Mesodermal cell (in vitro differentiated cells): ENCODE results near the gene RASGRP4. TPM values are rescaled to one million over a fixed set of nuclear protein-coding genes. Genes with fewer than 3 reads are reported as not detected.
"Not testable (repeated sequence)": the region's sequence is repeated elsewhere in the genome, so short reads cannot be mapped to it uniquely, and the experiment has no call there.

Experiments used
- H3K27ac ChIP-seq: 2 replicates; pipeline ENCODE4 v1.7.0; 2013; ENCODE audit warnings: mild to moderate bottlenecking, low read depth, low read length, moderate library complexity; ENCODE audit not compliant: severe bottlenecking
- H3K36me3 ChIP-seq: 2 replicates; pipeline ENCODE4 v1.7.1; 2013; ENCODE audit warnings: mild to moderate bottlenecking, low read length, moderate library complexity; ENCODE audit not compliant: control insufficient read depth, insufficient read depth
- H3K4me1 ChIP-seq: one replicate; pipeline ENCODE4 v1.7.1; 2013; ENCODE audit warnings: mild to moderate bottlenecking, low read length; ENCODE audit not compliant: insufficient read depth, control insufficient read depth, poor library complexity, severe bottlenecking
- H3K4me3 ChIP-seq: 2 replicates; pipeline ENCODE4 v1.7.0; 2013; ENCODE audit warnings: low read length, control low read depth, mild to moderate bottlenecking; ENCODE audit not compliant: insufficient read depth, poor library complexity, severe bottlenecking; ENCODE audit errors: extremely low read depth
- H3K9me3 ChIP-seq: 2 replicates; pipeline ENCODE4 v1.7.1; 2013; ENCODE audit warnings: mild to moderate bottlenecking, low read length, moderate library complexity; ENCODE audit not compliant: control insufficient read depth
- WGBS, 2 experiments: methylation state at CpG; one replicate each; pipeline ENCODE4 v1.1.5; 2013; ENCODE audit warnings: missing lambda C conversion rate in 2 of 2; ENCODE audit not compliant: insufficient coverage in 2 of 2; 5-methylcytosine and 5-hydroxymethylcytosine counted together
- polyA plus RNA-seq, 2 experiments: library from polyadenylated mRNA; stranded (reverse); fragments of 50-300 nt; gene quantifications; one replicate each; pipeline ENCODE4 v1.2.3, GENCODE V29; 2013

The RASGRP4 gene
- 2.6 TPM for polyA plus RNA-seq (2013, experiment 1 of 2)
- 1.6 TPM for polyA plus RNA-seq (2013, experiment 2 of 2)

- H3K36me3 ChIP-seq: no peaks in the 10 kb centered on the region
- 58 to 68% methylated on average over 6 to 9 of the region's 20 CpGs for WGBS, 2 experiments
- no peaks in the 10 kb centered on the region for H3K9me3 ChIP-seq
- no peak within 1 kb of the TSS for H3K4me3 ChIP-seq
- peaks cover 5% of the 10 kb centered on the region for H3K4me1 ChIP-seq
- no peak within 1 kb of the TSS for H3K27ac ChIP-seq
Observed at GRCh38 chr19:38425810-38426466, at the start of gene RASGRP4. Gene RASGRP4, minus strand, starts transcription at chr19:38426219. Its CDS starts 128 bp downstream, at chr19:38426091.

DNA sequence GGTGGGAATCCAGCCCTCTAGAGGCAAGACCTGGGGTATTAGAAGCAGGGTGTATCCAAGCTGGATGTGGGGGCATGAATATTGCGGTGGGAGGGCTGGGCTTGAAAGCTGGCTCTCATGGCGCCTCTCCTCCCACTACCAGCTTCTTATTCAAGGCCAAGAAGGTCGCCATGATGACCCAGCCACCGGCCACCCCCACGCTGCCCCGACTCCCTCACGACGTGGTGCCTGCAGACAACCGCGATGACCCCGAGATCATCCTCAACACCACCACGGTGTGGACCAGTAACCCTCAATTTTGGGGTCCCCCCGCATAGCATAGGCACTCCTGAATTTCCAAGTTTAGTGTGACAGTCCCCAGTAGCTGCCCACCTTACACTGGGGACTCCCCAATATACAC, 49.2 kb upstream of the RASGRP4 start:
- no peaks in the 10 kb centered on the region for H3K36me3 ChIP-seq
- WGBS, 2 experiments: 90 to 91% methylated on average over 12 to 13 of the region's 13 CpGs
- no peak overlapping the region for H3K4me3 ChIP-seq
- no peaks in the 10 kb centered on the region for H3K9me3 ChIP-seq
- no peaks in the 10 kb centered on the region for H3K4me1 ChIP-seq
- H3K27ac ChIP-seq: no peak overlapping the region

GRCh38 chr19:38473201-38473600, 47.2 kb upstream of the RASGRP4 start:
- WGBS, 2 experiments: 97 to 100% methylated on average over 17 to 21 of the region's 21 CpGs
- H3K9me3 ChIP-seq: no peaks in the 10 kb centered on the region
- no peaks in the 10 kb centered on the region for H3K4me1 ChIP-seq
- H3K36me3 ChIP-seq: no peaks in the 10 kb centered on the region
- no peak overlapping the region for H3K27ac ChIP-seq
- H3K4me3 ChIP-seq: no peak overlapping the region

DNA sequence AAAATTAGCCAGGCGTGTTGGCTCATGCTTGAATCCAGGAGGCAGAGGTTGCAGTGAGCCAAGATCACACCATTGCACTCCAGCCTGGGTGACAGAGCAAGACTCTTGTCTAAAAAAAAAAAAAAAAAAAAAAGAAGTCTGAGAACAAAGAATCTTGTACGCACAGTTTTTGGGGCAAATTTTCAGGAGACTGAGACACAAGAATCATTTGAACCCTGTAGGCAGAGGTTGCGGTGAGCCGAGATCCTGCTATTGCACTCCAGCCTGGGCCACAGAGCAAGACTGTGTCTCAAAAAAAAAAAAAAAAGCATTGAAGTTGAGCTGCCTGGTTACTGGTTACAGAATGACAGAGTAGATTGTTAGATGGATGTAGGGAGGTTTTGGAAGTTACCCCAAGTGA, 46.7 kb upstream of the RASGRP4 start:
- WGBS, 2 experiments: 95 to 96% methylated on average over 4 of the region's 4 CpGs
- not testable (repeated sequence) for H3K9me3 ChIP-seq

DNA sequence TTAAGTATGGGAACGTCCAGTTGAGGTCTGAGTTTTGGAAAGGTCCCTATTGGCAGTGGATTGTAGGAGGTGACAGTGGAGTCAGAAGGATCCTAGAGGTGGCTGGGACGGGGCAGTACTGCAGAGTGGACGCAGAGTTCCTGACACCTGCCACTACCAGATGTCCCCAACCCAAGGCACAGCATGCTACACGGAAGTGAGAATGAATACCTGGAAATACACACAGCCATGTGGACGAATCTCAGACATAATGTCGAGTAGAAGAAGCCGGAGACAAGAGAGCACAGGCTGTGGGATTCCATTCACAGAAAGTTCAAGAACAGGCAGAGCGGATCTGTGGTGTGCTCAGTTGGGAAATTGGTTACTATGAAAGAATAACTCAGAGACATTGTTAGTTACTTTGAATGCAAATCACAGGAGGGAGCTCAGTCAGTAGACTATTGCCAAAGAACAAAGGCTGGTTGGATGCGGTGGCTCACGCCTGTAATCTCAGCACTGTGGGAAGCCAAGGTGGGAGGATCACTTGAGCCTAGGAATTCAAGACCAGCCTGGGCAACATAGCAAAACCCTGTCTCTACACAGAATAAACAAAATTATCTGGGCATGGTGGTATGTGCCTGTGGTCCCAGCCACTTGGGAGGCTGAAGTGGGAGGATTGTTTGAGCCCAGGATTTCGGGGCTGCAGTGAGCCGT, 44.9 kb upstream of the RASGRP4 start:
- WGBS, 2 experiments: 80 to 92% methylated on average over 9 of the region's 12 CpGs
- Histone ChIP-seq H3K27ac (no peak overlapping the region), H3K36me3 (no peaks in the 10 kb centered on the region), H3K4me1 (no peaks in the 10 kb centered on the region), H3K4me3 (no peak overlapping the region), H3K9me3 (no peaks in the 10 kb centered on the region)

More for the DNA sequence above, 46.7 kb upstream of the RASGRP4 start:
- not testable (repeated sequence) for H3K4me3 ChIP-seq, H3K4me1 ChIP-seq, H3K27ac ChIP-seq, H3K36me3 ChIP-seq

DNA sequence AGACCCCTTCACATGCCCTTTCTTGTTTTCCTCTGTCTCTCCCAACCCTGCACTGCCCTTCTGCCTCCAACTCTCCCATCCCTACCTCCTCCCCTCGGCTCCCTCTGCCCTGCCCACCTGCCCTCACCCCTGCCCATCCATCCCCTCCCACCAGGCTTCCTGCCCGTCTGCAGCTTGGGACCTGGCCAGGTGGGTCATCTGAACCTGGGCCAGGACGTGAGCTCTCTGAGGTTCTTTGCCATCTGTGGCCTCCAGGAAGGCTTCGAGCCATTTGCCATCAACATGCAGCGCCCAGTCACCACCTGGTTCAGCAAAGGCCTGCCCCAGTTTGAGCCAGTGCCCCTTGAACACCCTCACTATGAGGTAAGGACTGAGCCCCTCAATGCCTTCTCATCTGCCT, 43.1 kb upstream of the RASGRP4 start:
- 87 to 91% methylated on average over 5 of the region's 5 CpGs for WGBS, 2 experiments

GRCh38 chr19:38467541-38468525, 41.8 kb upstream of the RASGRP4 start:
- H3K36me3 ChIP-seq: no peaks in the 10 kb centered on the region
- WGBS, 2 experiments: 92 to 95% methylated on average over 17 of the region's 17 CpGs

More for the DNA sequence above, 43.1 kb upstream of the RASGRP4 start:
- H3K4me1 ChIP-seq: no peaks in the 10 kb centered on the region
- H3K36me3 ChIP-seq: no peaks in the 10 kb centered on the region
- no peak overlapping the region for H3K4me3 ChIP-seq
- no peaks in the 10 kb centered on the region for H3K9me3 ChIP-seq
- H3K27ac ChIP-seq: no peak overlapping the region

DNA sequence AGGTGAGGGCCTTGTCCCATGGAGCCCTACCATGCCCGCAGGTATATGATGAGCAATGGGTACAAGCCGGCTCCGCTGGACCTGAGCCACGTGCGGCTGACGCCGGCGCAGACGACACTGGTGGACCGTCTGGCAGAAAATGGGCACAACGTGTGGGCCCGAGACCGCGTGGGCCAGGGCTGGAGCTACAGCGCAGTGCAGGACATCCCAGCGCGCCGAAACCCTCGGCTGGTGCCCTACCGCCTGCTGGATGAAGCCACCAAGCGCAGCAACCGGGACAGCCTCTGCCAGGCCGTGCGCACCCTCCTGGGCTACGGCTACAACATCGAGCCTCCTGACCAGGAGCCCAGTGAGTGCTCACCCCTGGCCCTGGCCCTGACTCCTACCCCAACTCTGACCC, 40.0 kb upstream of the RASGRP4 start:
- no peak overlapping the region for H3K27ac ChIP-seq
- H3K4me3 ChIP-seq: no peak overlapping the region
- H3K36me3 ChIP-seq: no peaks in the 10 kb centered on the region
- WGBS, 2 experiments: 94 to 96% methylated on average over 26 of the region's 26 CpGs
- no peaks in the 10 kb centered on the region for H3K9me3 ChIP-seq
- no peaks in the 10 kb centered on the region for H3K4me1 ChIP-seq

More at GRCh38 chr19:38467541-38468525, 41.8 kb upstream of the RASGRP4 start:
- Histone ChIP-seq H3K9me3 (no peaks in the 10 kb centered on the region), H3K27ac (no peak overlapping the region), H3K4me1 (no peaks in the 10 kb centered on the region), H3K4me3 (no peak overlapping the region)

DNA sequence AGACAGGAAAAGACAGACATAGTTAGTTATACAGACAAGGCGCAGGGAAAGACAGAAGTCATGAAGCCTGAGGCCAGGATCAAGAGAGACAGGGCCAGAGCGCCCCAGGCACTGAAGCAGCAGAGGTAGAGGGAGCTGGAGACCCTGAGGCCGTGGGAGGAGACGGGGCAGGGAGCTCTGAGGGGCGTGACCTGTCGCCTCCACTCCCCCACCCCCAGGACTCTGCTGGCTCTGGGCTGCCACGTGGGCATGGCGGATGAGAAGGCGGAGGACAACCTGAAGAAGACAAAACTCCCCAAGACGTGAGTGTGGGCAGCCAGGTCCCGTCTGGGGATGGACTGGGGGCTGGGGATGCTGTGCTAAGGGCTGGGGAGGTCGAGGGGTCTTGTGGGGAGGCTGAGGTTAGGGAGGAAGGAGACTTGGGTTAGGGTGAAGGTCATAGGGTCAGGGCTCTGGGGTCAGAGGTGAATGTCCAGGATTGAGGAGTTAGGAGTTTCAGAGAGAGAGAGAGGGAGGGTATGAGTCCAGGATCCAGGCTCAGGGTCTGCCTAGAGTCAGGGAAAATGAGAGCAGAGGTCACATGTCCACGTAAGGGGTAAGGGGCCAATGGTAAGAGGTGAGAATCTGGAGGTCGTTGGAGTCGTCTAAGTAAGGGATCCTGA, 38.5 kb upstream of the RASGRP4 start:
- H3K36me3 ChIP-seq: no peaks in the 10 kb centered on the region
- WGBS, 2 experiments: 77 to 88% methylated on average over 7 to 12 of the region's 15 CpGs

GRCh38 chr19:38463365-38463764, 37.3 kb upstream of the RASGRP4 start:
- H3K4me3 ChIP-seq: no peak overlapping the region
- no peak overlapping the region for H3K27ac ChIP-seq
- no peaks in the 10 kb centered on the region for H3K4me1 ChIP-seq
- 96 to 97% methylated on average over 18 of the region's 18 CpGs for WGBS, 2 experiments
- H3K9me3 ChIP-seq: no peaks in the 10 kb centered on the region
- no peaks in the 10 kb centered on the region for H3K36me3 ChIP-seq

More for the DNA sequence above, 38.5 kb upstream of the RASGRP4 start:
- Histone ChIP-seq H3K4me3 (no peak overlapping the region), H3K9me3 (no peaks in the 10 kb centered on the region), H3K4me1 (no peaks in the 10 kb centered on the region), H3K27ac (no peak overlapping the region)
